BLaER1 (cell line): Measurements from ENCODE around the gene PEF1.

Experiments
- H3K27ac ChIP-seq: shearing (Covaris generic); formaldehyde crosslinking; 2 replicates; pipeline ENCODE4 v1.8.1; 2022
- H3K27me3 ChIP-seq: shearing (Covaris generic); formaldehyde crosslinking; 2 replicates; pipeline ENCODE4 v1.8.1; 2022
- H3K36me3 ChIP-seq: shearing (Covaris generic); formaldehyde crosslinking; 2 replicates; pipeline ENCODE4 v1.8.1; 2022
- H3K4me1 ChIP-seq: shearing (Covaris generic); formaldehyde crosslinking; 2 replicates; pipeline ENCODE4 v1.8.1; 2022
- H3K4me2 ChIP-seq: shearing (Covaris generic); formaldehyde crosslinking; 2 replicates; pipeline ENCODE4 v1.8.1; 2022
- H3K4me3 ChIP-seq: shearing (Covaris generic); formaldehyde crosslinking; 2 replicates; pipeline ENCODE4 v1.8.1; 2022
- H3K9ac ChIP-seq: shearing (Covaris generic); formaldehyde crosslinking; 2 replicates; pipeline ENCODE4 v1.8.1; 2022
- H3K9me3 ChIP-seq: shearing (Covaris generic); formaldehyde crosslinking; 2 replicates; pipeline ENCODE4 v1.8.1; 2022
- H4K20me1 ChIP-seq: shearing (Covaris generic); formaldehyde crosslinking; 2 replicates; pipeline ENCODE4 v1.8.1; 2022
- Cebpa-rat ChIP-seq: shearing (Covaris generic); IDR thresholded peaks from 2 replicates; pipeline ENCODE4 v1.8.1; 2022

The PEF1 gene

DNA sequence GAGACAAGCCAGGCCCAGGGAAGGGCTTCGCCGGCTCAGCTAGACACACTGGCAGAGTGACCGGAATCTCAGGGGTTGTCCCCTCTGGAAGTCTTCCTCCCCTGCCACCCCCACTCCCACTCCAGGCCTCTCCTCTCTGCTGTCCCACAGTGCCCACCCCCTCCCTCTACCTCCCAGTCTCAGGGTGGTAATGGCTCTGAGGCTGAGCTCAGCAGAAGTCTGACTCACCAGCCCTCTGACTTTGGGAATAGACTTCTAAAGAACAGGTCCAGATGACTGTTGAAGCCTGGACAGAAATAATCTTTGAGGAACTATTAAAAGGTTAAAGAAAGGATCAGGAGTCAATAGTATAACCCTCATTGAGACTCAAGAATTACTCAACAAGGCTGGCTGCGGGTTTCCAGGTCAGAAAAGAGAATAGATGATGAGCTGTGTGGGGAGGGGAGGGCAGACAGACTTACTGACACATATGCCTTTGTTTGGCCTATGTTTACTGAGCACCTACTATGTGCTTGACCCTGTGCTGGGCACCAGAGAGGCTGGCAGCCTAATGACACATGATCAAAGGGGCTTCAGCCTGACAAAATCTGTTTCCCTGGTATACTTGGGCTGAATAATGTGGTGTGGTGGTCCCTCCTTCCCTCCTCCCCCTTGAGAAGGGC, 19.0 kb downstream of the PEF1 start:
- H3K9ac ChIP-seq: no peak overlapping the region
- no peak for TF ChIP-seq Cebpa-rat
- H3K27me3 ChIP-seq: no peaks in the 10 kb centered on the region
- no peak overlapping the region for H3K4me2 ChIP-seq
- peaks cover 26% of the 10 kb centered on the region for H3K4me1 ChIP-seq
- 0 out of 2 replicates have a peak overlapping the region, but pooled peaks have one; percentile 16 for H3K27ac ChIP-seq
- no peaks in the 10 kb centered on the region for H4K20me1 ChIP-seq
- H3K9me3 ChIP-seq: no peaks in the 10 kb centered on the region
- H3K36me3 ChIP-seq: peaks cover 40% of the 10 kb centered on the region
- H3K4me3 ChIP-seq: no peak overlapping the region

DNA sequence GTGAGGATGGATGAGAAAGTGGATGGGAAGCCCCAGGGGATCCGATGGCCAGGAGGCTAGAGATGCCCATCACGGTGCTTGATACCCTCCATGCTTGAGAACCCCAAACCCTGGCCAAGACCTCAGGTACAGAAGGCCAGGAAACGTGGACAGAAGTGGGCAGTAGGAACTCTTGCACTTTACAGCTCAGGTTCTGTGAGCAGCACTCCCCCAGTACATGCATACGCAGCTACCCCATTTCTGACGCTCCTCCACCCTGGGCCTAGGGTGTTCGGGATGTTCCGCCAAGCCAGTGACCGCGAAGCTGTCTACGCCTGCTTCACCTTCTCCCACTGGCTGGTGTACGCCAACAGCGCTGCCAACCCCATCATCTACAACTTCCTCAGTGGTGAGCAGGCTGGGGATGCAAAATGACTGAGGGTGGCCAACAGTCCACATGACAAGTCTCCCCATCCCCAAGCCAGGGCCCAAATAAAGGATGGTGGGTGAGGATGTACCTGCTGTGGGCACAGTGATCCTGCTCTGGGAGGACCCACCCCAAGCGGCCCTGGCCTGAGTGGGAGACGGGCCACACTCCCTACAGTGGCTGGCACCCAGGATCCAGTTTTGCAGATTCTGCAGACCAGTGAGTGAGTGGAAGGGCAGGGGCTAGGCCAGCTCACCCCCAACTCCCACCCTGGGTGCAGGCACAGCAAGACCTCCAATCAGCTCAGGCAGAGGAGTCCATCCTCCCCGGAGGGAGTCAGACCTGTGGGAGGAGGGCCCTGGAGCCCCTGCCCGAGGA, 19.8 kb downstream of the PEF1 start:
- peak overlapping the region; percentile 16; the same call in 1 of the 2 replicates for H3K27ac ChIP-seq
- H3K4me1 ChIP-seq: peaks cover 31% of the 10 kb centered on the region
- H3K9ac ChIP-seq: no peak overlapping the region; the same call in 1 of the 2 replicates
- no peaks in the 10 kb centered on the region for H4K20me1 ChIP-seq
- no peaks in the 10 kb centered on the region for H3K9me3 ChIP-seq
- no peak overlapping the region for H3K4me3 ChIP-seq
- peak overlapping the region; percentile 41 for H3K4me2 ChIP-seq
- H3K36me3 ChIP-seq: peaks cover 32% of the 10 kb centered on the region
- H3K27me3 ChIP-seq: no peaks in the 10 kb centered on the region
- TF ChIP-seq Cebpa-rat: no peak

DNA sequence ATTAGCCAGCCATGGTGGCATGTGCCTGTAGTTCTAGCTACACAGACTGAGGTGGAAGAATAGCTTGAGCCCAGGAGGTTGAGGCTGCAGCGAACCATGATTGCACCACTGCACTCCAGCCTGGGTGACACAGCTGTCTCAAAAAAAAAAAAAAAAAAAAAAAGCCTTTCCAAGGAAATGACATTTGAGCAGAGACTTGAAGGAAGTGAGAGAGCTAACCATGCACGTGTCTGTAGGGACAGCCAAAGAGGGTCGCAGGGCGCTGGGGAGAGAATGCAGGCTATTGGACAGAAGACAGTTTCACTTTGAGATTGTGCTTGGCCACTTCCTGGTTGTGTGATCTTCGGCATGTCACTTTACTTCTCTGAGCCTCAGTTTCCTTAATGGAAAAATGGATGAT, 20.4 kb downstream of the PEF1 start:
- Histone ChIP-seq H3K9ac (no peak overlapping the region; the same call in 1 of the 2 replicates), H3K36me3 (peaks cover 26% of the 10 kb centered on the region)

DNA sequence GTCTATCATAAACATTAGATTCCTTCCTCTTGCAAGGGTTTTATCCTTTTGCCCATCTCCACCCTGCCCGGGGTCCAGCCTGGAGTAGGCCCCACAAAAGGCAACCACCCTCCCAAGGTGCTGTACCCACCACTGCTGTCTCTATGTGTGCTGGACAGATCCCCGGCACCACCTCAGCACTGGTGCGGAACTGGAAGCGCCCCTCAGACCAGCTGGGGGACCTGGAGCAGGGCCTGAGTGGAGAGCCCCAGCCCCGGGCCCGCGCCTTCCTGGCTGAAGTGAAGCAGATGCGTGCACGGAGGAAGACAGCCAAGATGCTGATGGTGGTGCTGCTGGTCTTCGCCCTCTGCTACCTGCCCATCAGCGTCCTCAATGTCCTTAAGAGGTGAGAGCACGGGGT, 21.3 kb downstream of the PEF1 start:
- no peak overlapping the region for H3K4me3 ChIP-seq
- 0 out of 2 replicates have a peak overlapping the region, but pooled peaks have one; percentile 0 for H3K27ac ChIP-seq
- TF ChIP-seq Cebpa-rat: no peak
- no peaks in the 10 kb centered on the region for H3K27me3 ChIP-seq
- H4K20me1 ChIP-seq: no peaks in the 10 kb centered on the region
- H3K9ac ChIP-seq: no peak overlapping the region
- H3K36me3 ChIP-seq: peaks cover 16% of the 10 kb centered on the region
- peaks cover 47% of the 10 kb centered on the region for H3K4me1 ChIP-seq
- H3K9me3 ChIP-seq: no peaks in the 10 kb centered on the region
- H3K4me2 ChIP-seq: peak overlapping the region; percentile 41

More for the DNA sequence above, 20.4 kb downstream of the PEF1 start:
- Histone ChIP-seq H3K9me3 (no peaks in the 10 kb centered on the region), H3K27me3 (no peaks in the 10 kb centered on the region), H3K4me1 (peaks cover 37% of the 10 kb centered on the region), H3K4me3 (no peak overlapping the region), H3K4me2 (peak overlapping the region; percentile 41), H3K27ac (no peak overlapping the region; the same call in 1 of the 2 replicates), H4K20me1 (no peaks in the 10 kb centered on the region)
- no peak; the same call in 1 of the 2 replicates for TF ChIP-seq Cebpa-rat

DNA sequence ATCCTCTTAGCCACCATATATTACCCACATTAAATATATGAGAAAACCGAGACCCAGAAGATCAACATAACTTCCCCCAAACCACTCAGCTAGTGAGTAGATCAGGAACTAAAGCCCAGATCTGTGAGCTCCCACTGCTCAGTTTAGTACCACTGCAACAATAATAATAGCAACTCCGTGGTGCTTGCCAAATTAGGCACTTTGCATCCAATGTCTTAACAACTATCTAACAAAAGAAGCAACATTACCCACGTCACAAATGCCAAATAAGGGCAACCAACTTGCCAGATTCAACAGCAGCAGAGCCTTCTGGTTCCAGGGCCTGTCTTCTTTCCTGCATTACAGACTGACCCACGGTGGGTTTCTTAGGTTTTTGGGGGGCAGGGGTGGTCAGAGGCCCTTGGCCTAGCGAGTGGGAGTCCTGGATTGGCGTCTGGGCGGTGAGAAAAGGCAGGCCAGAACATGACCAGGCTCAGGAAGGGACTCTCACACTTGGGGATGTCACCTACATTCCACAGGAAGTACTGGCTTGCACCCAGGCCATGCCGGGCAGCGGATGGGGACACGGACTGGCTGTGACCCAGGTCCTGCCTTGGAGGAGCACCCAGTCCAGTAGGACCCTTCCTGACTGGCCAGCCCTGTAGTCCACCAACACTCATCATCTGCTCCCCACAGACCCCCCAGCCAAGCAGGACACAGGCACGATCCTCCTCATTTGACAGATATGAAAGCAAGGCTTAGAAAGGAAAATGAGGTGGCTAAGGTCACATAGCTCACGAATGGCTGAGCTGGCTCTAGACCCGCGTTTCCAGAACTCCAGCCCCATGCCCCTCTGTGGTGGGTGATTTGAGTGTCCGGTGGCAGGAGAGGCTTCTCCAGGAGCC, 22.6 kb downstream of the PEF1 start:
- TF ChIP-seq Cebpa-rat: no peak
- H3K9me3 ChIP-seq: no peaks in the 10 kb centered on the region
- no peak overlapping the region for H3K9ac ChIP-seq
- no peak overlapping the region for H3K27ac ChIP-seq
- no peak overlapping the region for H3K4me2 ChIP-seq
- H3K4me1 ChIP-seq: peaks cover 48% of the 10 kb centered on the region
- peaks cover 2% of the 10 kb centered on the region; the same call in 1 of the 2 replicates for H3K27me3 ChIP-seq
- H3K36me3 ChIP-seq: 0 out of 2 replicates have a peak, but pooled peaks cover 5% of the 10 kb centered on the region
- no peaks in the 10 kb centered on the region for H4K20me1 ChIP-seq
- H3K4me3 ChIP-seq: no peak overlapping the region

DNA sequence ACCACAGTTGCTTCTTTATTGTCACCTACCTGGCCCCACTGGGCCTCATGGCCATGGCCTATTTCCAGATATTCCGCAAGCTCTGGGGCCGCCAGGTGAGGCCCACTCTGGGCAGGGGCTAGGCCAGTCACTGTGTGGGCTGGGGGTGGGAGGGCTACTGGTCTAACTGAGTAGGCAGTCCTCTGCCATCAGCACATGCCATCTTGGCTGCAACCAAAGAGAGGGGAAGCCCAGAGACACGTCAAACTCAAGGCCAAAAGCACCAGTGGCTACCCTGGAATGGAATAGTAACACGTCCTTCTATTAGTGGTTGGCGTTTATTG, 23.2 kb downstream of the PEF1 start:
- peaks cover 50% of the 10 kb centered on the region for H3K4me1 ChIP-seq
- H3K27ac ChIP-seq: no peak overlapping the region
- H4K20me1 ChIP-seq: no peaks in the 10 kb centered on the region
- H3K4me2 ChIP-seq: no peak overlapping the region
- no peaks in the 10 kb centered on the region for H3K36me3 ChIP-seq
- TF ChIP-seq Cebpa-rat: no peak
- H3K9me3 ChIP-seq: no peaks in the 10 kb centered on the region
- H3K9ac ChIP-seq: no peak overlapping the region
- H3K4me3 ChIP-seq: no peak overlapping the region
- H3K27me3 ChIP-seq: peaks cover 8% of the 10 kb centered on the region; the same call in 1 of the 2 replicates

DNA sequence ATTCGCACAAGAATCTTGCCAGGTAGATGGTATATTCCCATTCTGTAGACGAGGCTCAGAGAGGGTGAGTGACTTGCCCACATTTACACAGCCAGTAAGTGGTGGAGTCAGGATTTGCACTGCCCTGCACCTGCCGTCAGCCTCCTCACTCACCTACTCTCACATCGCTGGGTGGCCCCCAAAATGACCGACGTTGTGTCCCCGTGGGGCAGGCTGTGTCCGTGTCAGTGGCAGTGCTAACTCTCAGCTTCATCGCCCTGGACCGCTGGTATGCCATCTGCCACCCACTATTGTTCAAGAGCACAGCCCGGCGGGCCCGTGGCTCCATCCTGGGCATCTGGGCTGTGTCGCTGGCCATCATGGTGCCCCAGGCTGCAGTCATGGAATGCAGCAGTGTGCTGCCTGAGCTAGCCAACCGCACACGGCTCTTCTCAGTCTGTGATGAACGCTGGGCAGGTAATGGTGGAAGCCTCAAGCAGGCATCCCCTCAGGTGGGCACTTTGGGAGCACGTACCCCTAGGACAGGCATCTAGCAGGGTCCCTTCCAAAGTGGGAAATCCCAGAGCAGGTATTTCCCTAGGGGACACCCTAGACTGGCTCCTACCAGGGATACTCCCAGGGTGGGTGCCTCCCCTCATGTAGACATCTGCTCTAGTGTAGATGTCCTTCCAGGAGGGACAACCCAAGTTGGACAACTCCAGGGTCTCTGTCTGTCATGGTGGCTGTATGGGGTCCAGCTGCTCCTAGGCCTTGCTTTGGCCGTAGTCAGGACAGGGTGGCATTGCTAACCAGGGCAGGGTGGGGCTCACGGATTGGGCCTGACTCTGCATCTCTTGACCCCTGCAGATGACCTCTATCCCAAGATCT, 23.8 kb downstream of the PEF1 start:
- TF ChIP-seq Cebpa-rat: no peak
- H3K4me3 ChIP-seq: no peak overlapping the region
- peaks cover 54% of the 10 kb centered on the region for H3K4me1 ChIP-seq
- H3K4me2 ChIP-seq: no peak overlapping the region
- H4K20me1 ChIP-seq: no peaks in the 10 kb centered on the region
- H3K9me3 ChIP-seq: no peaks in the 10 kb centered on the region
- H3K27ac ChIP-seq: no peak overlapping the region
- H3K36me3 ChIP-seq: no peaks in the 10 kb centered on the region
- H3K9ac ChIP-seq: no peak overlapping the region
- H3K27me3 ChIP-seq: peaks cover 8% of the 10 kb centered on the region; the same call in 1 of the 2 replicates

DNA sequence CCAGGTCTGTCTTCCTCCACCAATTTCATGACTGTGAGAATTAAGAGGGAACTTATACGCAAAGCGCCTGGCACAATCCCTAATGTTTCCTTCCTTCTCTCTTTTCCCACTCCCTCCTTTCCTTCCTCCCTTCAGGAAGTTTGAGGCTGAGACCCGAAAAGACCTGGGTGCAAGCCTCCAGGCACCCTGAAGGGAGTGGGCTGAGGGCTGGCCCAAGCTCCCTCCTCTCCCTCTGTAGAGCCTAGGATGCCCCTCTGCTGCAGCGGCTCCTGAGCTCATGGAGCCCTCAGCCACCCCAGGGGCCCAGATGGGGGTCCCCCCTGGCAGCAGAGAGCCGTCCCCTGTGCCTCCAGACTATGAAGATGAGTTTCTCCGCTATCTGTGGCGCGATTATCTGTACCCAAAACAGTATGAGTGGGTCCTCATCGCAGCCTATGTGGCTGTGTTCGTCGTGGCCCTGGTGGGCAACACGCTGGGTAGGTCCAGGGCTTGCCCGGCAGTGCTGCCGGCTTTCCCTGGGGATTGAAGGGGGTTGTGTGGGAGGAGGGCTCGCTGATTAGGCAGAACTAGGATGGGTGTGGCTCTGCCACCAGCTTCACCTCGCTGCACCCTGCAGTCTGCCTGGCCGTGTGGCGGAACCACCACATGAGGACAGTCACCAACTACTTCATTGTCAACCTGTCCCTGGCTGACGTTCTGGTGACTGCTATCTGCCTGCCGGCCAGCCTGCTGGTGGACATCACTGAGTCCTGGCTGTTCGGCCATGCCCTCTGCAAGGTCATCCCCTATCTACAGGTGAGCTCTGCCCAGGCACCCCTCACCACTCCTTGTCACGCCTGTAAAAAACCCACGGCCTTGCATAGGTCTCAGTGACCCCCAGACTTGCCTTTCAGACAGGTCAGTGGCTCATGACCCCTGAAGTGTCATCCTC, 25.5 kb downstream of the PEF1 start:
- no peak for TF ChIP-seq Cebpa-rat
- Histone ChIP-seq H3K4me2 (peak overlapping the region; percentile 98), H3K9ac (peak overlapping the region; percentile 31; the same call in 1 of the 2 replicates)

More for the DNA sequence above, 25.5 kb downstream of the PEF1 start:
- no peaks in the 10 kb centered on the region for H4K20me1 ChIP-seq
- peak overlapping the region; percentile 32; the same call in 1 of the 2 replicates for H3K27ac ChIP-seq
- no peak overlapping the region for H3K4me3 ChIP-seq
- H3K27me3 ChIP-seq: peaks cover 8% of the 10 kb centered on the region; the same call in 1 of the 2 replicates
- no peaks in the 10 kb centered on the region for H3K36me3 ChIP-seq
- peaks cover 54% of the 10 kb centered on the region for H3K4me1 ChIP-seq
- H3K9me3 ChIP-seq: no peaks in the 10 kb centered on the region
